Neural cell (in vitro differentiated cells): ENCODE data around the gene SMIM43. TPM values are rescaled to one million over a fixed set of nuclear protein-coding genes. Genes with fewer than 3 reads are reported as not detected.

Experiments used
- H2AFZ ChIP-seq: fragments of 200-600, 300-800 bp; sonication (generic), shearing (Covaris generic); 2 replicates; pipeline ENCODE4 v1.6.0; 2014; ENCODE audit warnings: low read depth, mild to moderate bottlenecking, antibody characterized with exemption, low read length, moderate library complexity
- H3F3A ChIP-seq: fragments of 200-600 bp; shearing (Covaris generic); 2 replicates; pipeline ENCODE4 v1.6.1; 2016; ENCODE audit warnings: mild to moderate bottlenecking, moderate library complexity, mixed read lengths, antibody characterized with exemption, low read length; ENCODE audit not compliant: insufficient read depth, poor library complexity, severe bottlenecking
- H3K27ac ChIP-seq: fragments of 200-600, 300-800 bp; sonication (generic), shearing (Covaris generic); 2 replicates; pipeline ENCODE4 v1.5.1; 2014; ENCODE audit warnings: mild to moderate bottlenecking, low read length, moderate library complexity
- H3K27me3 ChIP-seq: fragments of 300-800, 200-600 bp; sonication (generic), shearing (Covaris generic); 2 replicates; pipeline ENCODE4 v1.6.0; 2014; ENCODE audit warnings: mild to moderate bottlenecking, low read depth, low read length, moderate library complexity; ENCODE audit not compliant: insufficient read depth
- H3K36me3 ChIP-seq: fragments of 300-800, 200-600 bp; sonication (generic), shearing (Covaris generic); 2 replicates; pipeline ENCODE4 v1.5.1; 2014; ENCODE audit warnings: mild to moderate bottlenecking, antibody characterized with exemption, low read length, moderate library complexity; ENCODE audit not compliant: insufficient read depth
- H3K4me2 ChIP-seq: fragments of 300-800, 200-600 bp; sonication (generic), shearing (Covaris generic); 2 replicates; pipeline ENCODE4 v1.6.0; 2014; ENCODE audit warnings: mild to moderate bottlenecking, low read length
- H3K4me3 ChIP-seq: fragments of 300-800, 200-600 bp; sonication (generic), shearing (Covaris generic); 2 replicates; pipeline ENCODE4 v1.5.1; 2014; ENCODE audit warnings: mild to moderate bottlenecking, low read length, moderate library complexity
- H3K79me2 ChIP-seq: fragments of 200-600 bp; shearing (Covaris generic); replicated peaks from 2 replicates; pipeline ENCODE4 v1.6.0; 2014; ENCODE audit warnings: mild to moderate bottlenecking, low read length, moderate library complexity; ENCODE audit not compliant: insufficient read depth
- H3K9ac ChIP-seq: fragments of 300-800, 200-600 bp; sonication (generic), shearing (Covaris generic); 2 replicates; pipeline ENCODE4 v1.6.1; 2016; ENCODE audit warnings: mild to moderate bottlenecking, low read length, mixed read lengths
- H3K9me2 ChIP-seq: fragments of 200-600 bp; shearing (Covaris generic); 2 replicates; pipeline ENCODE4 v1.6.1; 2016; ENCODE audit warnings: mild to moderate bottlenecking, low read length, mixed read lengths; ENCODE audit not compliant: insufficient read depth
- H3K9me3 ChIP-seq: fragments of 200-600, 300-800 bp; sonication (generic), shearing (Covaris generic); 2 replicates; pipeline ENCODE4 v1.6.1; 2016; ENCODE audit warnings: mild to moderate bottlenecking, mixed run types, low read length, moderate library complexity, mixed read lengths
- H4K20me1 ChIP-seq: fragments of 200-600 bp; shearing (Covaris generic); 2 replicates; pipeline ENCODE4 v1.6.1; 2016; ENCODE audit warnings: mild to moderate bottlenecking, mixed run types; ENCODE audit not compliant: insufficient read depth
- CTCF ChIP-seq: fragments of 450-650 bp; IDR thresholded peaks from 2 replicates; pipeline ENCODE4 v1.5.1; 2014; ENCODE audit warnings: antibody characterized with exemption, mild to moderate bottlenecking, moderate library complexity; ENCODE audit not compliant: poor library complexity, severe bottlenecking
- EP300 ChIP-seq: fragments of 450-650 bp; conservative IDR thresholded peaks from 2 replicates; pipeline ENCODE4 v1.6.1; 2014; ENCODE audit warnings: antibody characterized with exemption, mild to moderate bottlenecking, moderate library complexity; ENCODE audit not compliant: poor library complexity, severe bottlenecking
- EZH2 ChIP-seq: fragments of 200-600, 300-800 bp; shearing (Covaris generic), sonication (generic); IDR thresholded peaks from 2 replicates; pipeline ENCODE4 v1.6.1; 2014; ENCODE audit warnings: antibody characterized with exemption, low read length, borderline replicate concordance, mild to moderate bottlenecking; ENCODE audit not compliant: insufficient read depth, poor library complexity, severe bottlenecking
- MXI1 ChIP-seq: fragments of 450-650 bp; conservative IDR thresholded peaks from 2 replicates; pipeline ENCODE4 v1.6.1; 2014; ENCODE audit warnings: antibody characterized with exemption, mild to moderate bottlenecking; ENCODE audit not compliant: poor library complexity, severe bottlenecking
- POLR2AphosphoS5 ChIP-seq: IDR thresholded peaks from 2 replicates; pipeline ENCODE4 v1.6.1; 2012
- RAD21 ChIP-seq: fragments of 450-650 bp; conservative IDR thresholded peaks from 2 replicates; pipeline ENCODE4 v1.6.1; 2014; ENCODE audit warnings: antibody characterized with exemption, mild to moderate bottlenecking, moderate library complexity
- REST ChIP-seq: IDR thresholded peaks from 2 replicates; pipeline ENCODE4 v1.6.1; 2012; ENCODE audit warnings: borderline replicate concordance
- SMC3 ChIP-seq: fragments of 450-650 bp; conservative IDR thresholded peaks from 2 replicates; pipeline ENCODE4 v1.6.1; 2014; ENCODE audit warnings: antibody characterized with exemption, mild to moderate bottlenecking, moderate library complexity; ENCODE audit not compliant: poor library complexity
- TAF1 ChIP-seq: IDR thresholded peaks from 2 replicates; pipeline ENCODE4 v1.6.1; 2012; ENCODE audit warnings: low read depth
- polyA plus RNA-seq: library from polyadenylated mRNA; depleted of rRNA; stranded (reverse); fragments of >200 nt; gene quantifications from 2 replicates; pipeline ENCODE4 v1.2.3, GENCODE V29; 2014

The SMIM43 gene
- polyA plus RNA-seq, 1 donor from 2014 or later = 0.17 TPM

DNA sequence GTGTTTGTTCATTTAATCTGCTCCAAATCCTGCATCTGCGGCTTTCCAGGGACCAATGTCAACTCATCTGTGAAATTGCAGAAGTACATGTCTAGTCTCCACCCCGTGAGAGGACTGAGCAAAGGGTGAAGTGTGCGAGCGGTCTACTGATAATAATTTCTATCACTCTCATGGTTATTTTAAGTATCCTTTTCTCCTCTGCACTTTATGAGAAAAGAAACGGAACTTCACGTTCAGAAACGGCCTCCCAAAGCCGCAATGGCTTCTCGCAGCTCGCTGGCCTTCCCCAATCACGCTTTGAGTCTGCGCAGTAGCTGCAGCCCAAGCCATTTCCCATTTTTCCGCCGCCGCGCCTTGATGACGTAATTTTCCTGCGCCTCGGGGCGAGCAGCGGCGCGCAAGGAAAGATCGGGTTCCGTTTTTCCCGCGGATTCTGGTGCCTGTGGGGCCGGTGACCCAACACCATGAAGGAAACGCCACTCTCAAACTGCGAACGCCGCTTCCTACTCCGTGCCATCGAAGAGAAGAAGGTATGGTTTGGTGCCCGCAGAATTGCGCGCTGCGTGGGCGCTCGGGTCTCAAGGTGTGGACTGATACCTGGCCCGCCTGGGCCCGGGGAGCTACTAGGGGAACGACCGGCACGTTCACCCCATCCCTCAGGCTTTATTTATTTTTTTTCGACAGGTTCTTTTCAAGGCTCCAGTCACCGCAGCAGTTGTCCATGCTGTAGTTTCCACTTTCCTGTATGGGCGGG lies 36.2 kb upstream of the SMIM43 start, which contains the start of gene EXOSC9:
Gene EXOSC9, plus strand, starts transcription at position 363 of the 754 bp plus-strand sequence. Its CDS starts 102 bp downstream, at position 465.
- peaks cover 17% of the 10 kb centered on the region for H3K79me2 ChIP-seq
- no peaks in the 10 kb centered on the region for H3K9me2 ChIP-seq
- peak within 1 kb of the TSS; percentile 100 for H2AFZ ChIP-seq
- TF ChIP-seq CTCF = no peak
- TF ChIP-seq POLR2AphosphoS5 = peak; percentile 91
- peak; percentile 52 for TF ChIP-seq EP300
- peak; percentile 61 for TF ChIP-seq TAF1
- peak; percentile 95 for TF ChIP-seq MXI1
- peak; percentile 42 for TF ChIP-seq REST
- no peak for TF ChIP-seq EZH2
- peak; percentile 47 for TF ChIP-seq RAD21
- TF ChIP-seq SMC3 = peak; percentile 63
- H3F3A ChIP-seq = no peaks in the 10 kb centered on the region
- no peaks in the 10 kb centered on the region for H3K9me3 ChIP-seq
- no peaks in the 10 kb centered on the region for H3K27me3 ChIP-seq
- peak within 1 kb of the TSS; percentile 82 for H3K9ac ChIP-seq
- H3K36me3 ChIP-seq = no peaks in the 10 kb centered on the region
- H3K4me3 ChIP-seq = peak within 1 kb of the TSS; percentile 99
- peak within 1 kb of the TSS; percentile 82 for H3K27ac ChIP-seq
- peak within 1 kb of the TSS; percentile 96 for H3K4me2 ChIP-seq
- H4K20me1 ChIP-seq = no peaks in the 10 kb centered on the region

DNA sequence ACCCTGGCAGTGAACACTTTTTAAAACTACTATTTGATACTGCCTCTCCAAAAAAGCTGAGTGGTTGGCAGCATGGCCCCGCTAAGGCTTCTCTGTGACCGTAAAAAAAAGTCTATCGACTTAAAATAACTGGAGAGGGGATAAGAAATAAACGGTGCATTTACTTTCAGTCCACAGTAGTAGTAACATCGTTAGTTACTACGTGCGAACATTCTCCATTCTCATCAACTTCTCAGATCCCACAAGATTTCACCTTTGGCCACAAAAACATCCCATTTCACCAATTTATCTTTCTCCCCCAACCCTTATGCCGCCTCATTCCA lies 35.6 kb upstream of the SMIM43 start:
- H3K4me2 ChIP-seq = peak overlapping the region; percentile 96
- H3K9ac ChIP-seq = peak overlapping the region; percentile 82
- peak overlapping the region; percentile 100 for H2AFZ ChIP-seq
- H3K27ac ChIP-seq = peak overlapping the region; percentile 82
- peaks cover 17% of the 10 kb centered on the region for H3K79me2 ChIP-seq
- H3K4me3 ChIP-seq = peak overlapping the region; percentile 99
- no peaks in the 10 kb centered on the region for H4K20me1 ChIP-seq
- no peak for TF ChIP-seq POLR2AphosphoS5
- no peak for TF ChIP-seq REST
- TF ChIP-seq TAF1 = no peak
- no peak for TF ChIP-seq EZH2
- no peak for TF ChIP-seq MXI1
- no peak for TF ChIP-seq SMC3
- no peak for TF ChIP-seq EP300
- no peak for TF ChIP-seq RAD21
- no peak for TF ChIP-seq CTCF
- H3K36me3 ChIP-seq = no peaks in the 10 kb centered on the region
- no peaks in the 10 kb centered on the region for H3K9me3 ChIP-seq
- H3K27me3 ChIP-seq = no peaks in the 10 kb centered on the region
- H3K9me2 ChIP-seq = no peaks in the 10 kb centered on the region
- no peaks in the 10 kb centered on the region for H3F3A ChIP-seq
